ENCODE measurements around the gene MEST. TPM values are rescaled to one million over a fixed set of nuclear protein-coding genes. Genes with fewer than 3 reads are reported as not detected.
"Not testable (repeated sequence)": the region's sequence is repeated elsewhere in the genome, so short reads cannot be mapped to it uniquely, and the experiment has no call there.

Gene MEST
- total and polyA plus RNA-seq, 12 donors = 50.1 to 277 (median 138) TPM

- TF ChIP-seq, protein P1, sequence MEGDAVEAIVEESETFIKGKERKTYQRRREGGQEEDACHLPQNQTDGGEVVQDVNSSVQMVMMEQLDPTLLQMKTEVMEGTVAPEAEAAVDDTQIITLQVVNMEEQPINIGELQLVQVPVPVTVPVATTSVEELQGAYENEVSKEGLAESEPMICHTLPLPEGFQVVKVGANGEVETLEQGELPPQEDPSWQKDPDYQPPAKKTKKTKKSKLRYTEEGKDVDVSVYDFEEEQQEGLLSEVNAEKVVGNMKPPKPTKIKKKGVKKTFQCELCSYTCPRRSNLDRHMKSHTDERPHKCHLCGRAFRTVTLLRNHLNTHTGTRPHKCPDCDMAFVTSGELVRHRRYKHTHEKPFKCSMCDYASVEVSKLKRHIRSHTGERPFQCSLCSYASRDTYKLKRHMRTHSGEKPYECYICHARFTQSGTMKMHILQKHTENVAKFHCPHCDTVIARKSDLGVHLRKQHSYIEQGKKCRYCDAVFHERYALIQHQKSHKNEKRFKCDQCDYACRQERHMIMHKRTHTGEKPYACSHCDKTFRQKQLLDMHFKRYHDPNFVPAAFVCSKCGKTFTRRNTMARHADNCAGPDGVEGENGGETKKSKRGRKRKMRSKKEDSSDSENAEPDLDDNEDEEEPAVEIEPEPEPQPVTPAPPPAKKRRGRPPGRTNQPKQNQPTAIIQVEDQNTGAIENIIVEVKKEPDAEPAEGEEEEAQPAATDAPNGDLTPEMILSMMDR (IDR thresholded peaks at IDR 0.05) = no peak
- TF ChIP-seq POLR2A (IDR thresholded peaks at IDR 0.05) = no peak
- no peak overlapping the region for H3K27ac ChIP-seq
- no peaks in the 10 kb centered on the region for H3K9me3 ChIP-seq (replicated peaks in 1 of 3)
- DNase-seq = no peak
- H3K4me1 ChIP-seq (replicated peaks in 1 of 2) = no peaks in the 10 kb centered on the region
- peaks cover 0 to 60% of the 10 kb centered on the region in 2 donors for H3K36me3 ChIP-seq (replicated peaks in 1 of 2)
- H3K27me3 ChIP-seq = no peaks in the 10 kb centered on the region
- intact Hi-C loops (cut with DNase I) = no loop called here
- H3K4me3 ChIP-seq = no peak overlapping the region
Measured at GRCh38 chr7:130505753-130506152, 13.9 kb downstream of the MEST start.

- H3K9me3 ChIP-seq (replicated peaks in 1 of 3) = no peaks in the 10 kb centered on the region
- intact Hi-C loops (cut with DNase I) = no loop called here
- WGBS, 4 donors = 96 to 98% (median 97%) methylated on average over 3 of the region's 3 CpGs
- H3K4me3 ChIP-seq = no peak overlapping the region
- no peak for DNase-seq
- no peaks in the 10 kb centered on the region for H3K27me3 ChIP-seq
- H3K4me1 ChIP-seq (replicated peaks in 1 of 2) = no peaks in the 10 kb centered on the region
- H3K27ac ChIP-seq = no peak overlapping the region
- TF ChIP-seq, protein P1 (IDR thresholded peaks at IDR 0.05) = no peak
- TF ChIP-seq POLR2A (IDR thresholded peaks at IDR 0.05) = no peak
- peaks cover 0 to 55% of the 10 kb centered on the region in 2 donors for H3K36me3 ChIP-seq (replicated peaks in 1 of 2)
Measured at GRCh38 chr7:130506358-130506757, 14.5 kb downstream of the MEST start.

- H3K4me3 ChIP-seq; H3K9me3 ChIP-seq (replicated peaks in 1 of 3); intact Hi-C loops (cut with DNase I); H3K4me1 ChIP-seq (replicated peaks in 1 of 2); DNase-seq; H3K27me3 ChIP-seq; H3K27ac ChIP-seq: not testable (repeated sequence)
- 95 to 99% (median 98%) methylated on average over 3 of the region's 3 CpGs for WGBS, 4 donors
- peaks cover 0 to 14% of the 10 kb centered on the region in 2 donors for H3K36me3 ChIP-seq (replicated peaks in 1 of 2)
Measured at GRCh38 chr7:130512038-130512437, 20.2 kb downstream of the MEST start.

GRCh38 chr7:130513447-130513846, 21.6 kb downstream of the MEST start:
- H3K9me3 ChIP-seq (replicated peaks in 1 of 3) = no peaks in the 10 kb centered on the region
- DNase-seq = no peak
- 92 to 100% (median 93%) methylated on average over 1 of the region's 1 CpG for WGBS, 4 donors

More at GRCh38 chr7:130513447-130513846, 21.6 kb downstream of the MEST start:
- H3K36me3 ChIP-seq (replicated peaks in 1 of 2) = no peaks in the 10 kb centered on the region
- H3K4me3 ChIP-seq = no peak overlapping the region
- intact Hi-C loops (cut with DNase I) = no loop called here
- H3K27me3 ChIP-seq = no peaks in the 10 kb centered on the region
- no peaks in the 10 kb centered on the region for H3K4me1 ChIP-seq (replicated peaks in 1 of 2)
- TF ChIP-seq, protein P1 (IDR thresholded peaks at IDR 0.05) = no peak
- no peak for TF ChIP-seq POLR2A (IDR thresholded peaks at IDR 0.05)
- H3K27ac ChIP-seq = no peak overlapping the region
